HG02759 (cell line): ENCODE measurements around the gene ZNF256.

Experiments used
- ATAC-seq: cut with Tn5 transposase; IDR thresholded peaks from one replicate; pipeline ENCODE4 v1.9.1; 2021; ENCODE audit warnings: mild to moderate bottlenecking, moderate library complexity; ENCODE audit not compliant: unreplicated experiment

ZNF256 gene

GRCh38 chr19:57900311-57900710 lies 47.2 kb downstream of the ZNF256 start:
- ATAC-seq, result no peak
